ENCODE measurements around the gene GPC6. TPM values are rescaled to one million over a fixed set of nuclear protein-coding genes. Genes with fewer than 3 reads are reported as not detected.

The GPC6 gene
- total RNA-seq, 6 donors from 2014 or later = 1.3 to 7.3 (median 3.4) TPM

- peaks cover 0 to 3% (median 0%) of the 10 kb centered on the region in 4 donors for H3K9me3 ChIP-seq
- no peaks in the 10 kb centered on the region for H3K36me3 ChIP-seq
- DNase-seq (no peak), ATAC-seq (ENCODE audit: low FRiP score in 2 of 2) (peak in 1 of 2 donors; percentile 71)
- H3K4me1 ChIP-seq = no peaks in the 10 kb centered on the region
- no peaks in the 10 kb centered on the region for H3K27me3 ChIP-seq
- H3K4me3 ChIP-seq = peak overlapping the region in 2 of 4 donors; percentile 28 to 31
- no peak for TF ChIP-seq EP300 (IDR thresholded peaks at IDR 0.05)
- TF ChIP-seq POLR2A (IDR thresholded peaks at IDR 0.05) = no peak
- TF ChIP-seq CTCF (IDR thresholded peaks at IDR 0.05) = no peak
- no peak for TF ChIP-seq POLR2AphosphoS5 (IDR thresholded peaks at IDR 0.05)
- no peak overlapping the region for H3K27ac ChIP-seq
- WGBS, 2 donors = 68 to 78% methylated on average over 1 of the region's 1 CpG
Observed at GRCh38 chr13:93244918-93245280, 18.3 kb downstream of the GPC6 start.

- ATAC-seq (ENCODE audit: low FRiP score in 2 of 2) (no peak), DNase-seq (no peak)
- no peak for TF ChIP-seq CTCF (IDR thresholded peaks at IDR 0.05)
- no peak for TF ChIP-seq EP300 (IDR thresholded peaks at IDR 0.05)
- TF ChIP-seq POLR2AphosphoS5 (IDR thresholded peaks at IDR 0.05) = no peak
- TF ChIP-seq POLR2A (IDR thresholded peaks at IDR 0.05) = no peak
- Histone ChIP-seq H3K9me3 (no peaks in the 10 kb centered on the region), H3K4me1 (no peaks in the 10 kb centered on the region), H3K27me3 (no peaks in the 10 kb centered on the region), H3K4me3 (no peak overlapping the region), H3K27ac (no peak overlapping the region), H3K36me3 (no peaks in the 10 kb centered on the region)
- 68 to 87% methylated on average over 1 of the region's 1 CpG for WGBS, 2 donors
Observed at GRCh38 chr13:93246069-93246468, 19.5 kb downstream of the GPC6 start.

GRCh38 chr13:93248627-93249047, 22.0 kb downstream of the GPC6 start:
- H3K4me3 ChIP-seq = no peak overlapping the region

DNA sequence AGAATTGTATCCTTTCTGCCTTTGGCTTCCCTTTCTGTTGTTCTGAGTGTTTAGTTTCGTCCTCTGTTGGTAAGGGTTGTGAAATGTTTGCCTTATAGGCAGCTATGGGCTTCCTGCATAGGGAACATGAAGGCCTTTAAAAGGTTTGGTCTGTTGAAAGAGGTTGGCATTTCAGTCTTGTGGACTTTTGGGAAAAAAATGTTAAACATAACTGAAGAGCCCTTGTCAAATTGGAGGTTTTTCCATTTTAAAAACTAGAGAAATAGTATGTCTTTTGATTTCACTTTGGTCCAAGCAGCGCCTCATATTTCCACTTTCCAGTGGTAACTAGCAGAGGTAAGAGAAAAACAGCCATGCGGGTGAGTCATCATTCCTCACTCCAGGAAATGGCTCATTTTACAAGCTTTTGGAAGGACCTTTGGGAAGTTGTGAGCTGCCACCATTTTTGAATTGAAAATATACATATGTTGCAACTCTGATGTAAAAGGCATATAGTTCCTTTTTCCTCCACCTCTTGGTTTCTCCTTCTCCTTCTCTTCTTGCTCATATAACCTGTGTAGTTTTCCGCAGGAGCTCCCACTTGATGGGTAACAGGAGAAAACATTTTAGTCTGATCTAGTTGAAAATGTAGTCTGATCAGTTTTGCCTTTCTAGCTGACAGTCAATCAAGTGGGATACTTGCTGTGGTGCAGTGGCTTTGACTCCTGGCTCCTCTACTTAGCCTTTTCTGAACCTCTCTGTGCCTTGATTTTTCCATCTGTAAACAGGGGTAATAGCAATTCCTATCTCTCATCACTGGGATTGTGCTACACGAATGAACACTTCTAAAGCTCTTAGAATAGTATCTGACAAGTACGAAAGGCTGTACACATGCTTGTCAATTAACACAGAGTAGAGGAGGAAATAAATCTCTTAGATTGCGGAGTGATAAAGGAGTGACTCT, 23.0 kb downstream of the GPC6 start:
- TF ChIP-seq CTCF (IDR thresholded peaks at IDR 0.05) (no peak), EP300 (IDR thresholded peaks at IDR 0.05) (no peak), POLR2A (IDR thresholded peaks at IDR 0.05) (no peak), POLR2AphosphoS5 (IDR thresholded peaks at IDR 0.05) (no peak)
- no peaks in the 10 kb centered on the region for H3K9me3 ChIP-seq
- no peaks in the 10 kb centered on the region for H3K27me3 ChIP-seq
- 75 to 76% methylated on average over 7 of the region's 7 CpGs for WGBS, 2 donors
- ATAC-seq (ENCODE audit: low FRiP score in 2 of 2) = peak; percentile 33 to 51
- no peaks in the 10 kb centered on the region for H3K4me1 ChIP-seq
- no peak overlapping the region for H3K27ac ChIP-seq
- no peak for DNase-seq
- H3K4me3 ChIP-seq = no peak overlapping the region
- H3K36me3 ChIP-seq = no peaks in the 10 kb centered on the region

More at GRCh38 chr13:93248627-93249047, 22.0 kb downstream of the GPC6 start:
- Histone ChIP-seq H3K4me1 (no peaks in the 10 kb centered on the region), H3K36me3 (no peaks in the 10 kb centered on the region), H3K27me3 (no peaks in the 10 kb centered on the region), H3K27ac (peak overlapping the region in 1 of 4 donors; percentile 6), H3K9me3 (no peaks in the 10 kb centered on the region)
- DNase-seq (peak; percentile 10 to 76), ATAC-seq (ENCODE audit: low FRiP score in 2 of 2) (peak; percentile 35 to 82)
- WGBS, 2 donors = 57 to 63% methylated on average over 8 of the region's 8 CpGs
- TF ChIP-seq CTCF (IDR thresholded peaks at IDR 0.05) (peak in 4 of 6 experiments; percentile 28 to 47 (median 32)), POLR2A (IDR thresholded peaks at IDR 0.05) (no peak)
